HCT116 (cell line): Measurements from ENCODE around the gene CCDC192. TPM values are rescaled to one million over a fixed set of nuclear protein-coding genes. Genes with fewer than 3 reads are reported as not detected.

Experiments
- ATAC-seq: fragments of 200-7000 bp; cut with Tn5 transposase; 2 replicates; pipeline ENCODE4 v1.9.1; 2020; ENCODE audit warnings: mild to moderate bottlenecking, moderate library complexity
- BruUV-seq: library from RNA; stranded (reverse); fragments of 400-500 nt; replicated peaks from 2 replicates; lab custom pipeline; 2021; lab: Mats Ljungman, UMichigan
- CTCF ChIA-PET: fragments of 300-600 bp; sonication (Branson Sonifier 250); formaldehyde crosslinking; loops from one replicate; lab custom pipeline; 2021; ENCODE audit warnings: antibody characterized with exemption; lab: Charles Lee
- POLR2A ChIA-PET: fragments of 300-600, 350-600 bp; sonication (Branson Sonifier 250); formaldehyde crosslinking; loops from one replicate; lab custom pipeline; 2021; ENCODE audit warnings: antibody characterized with exemption; lab: Charles Lee
- RAD21 ChIA-PET, 2 experiments: fragments of 300-600 bp; sonication (Branson Sonifier 250); formaldehyde crosslinking; loops; one replicate each; lab custom pipeline; 2023; ENCODE audit warnings: low total read pairs in 2 of 2; ENCODE audit not compliant: uncharacterized antibody in 2 of 2, unreplicated experiment in 2 of 2, low non-redundant PET in 1 of 2; lab: Charles Lee
- DNase-seq: peaks from one replicate; pipeline ENCODE4 v3.0.0-alpha.2; 2010; ENCODE audit warnings: low read depth, low spot score
- H2AFZ ChIP-seq: fragments of 200-600 bp; shearing (Covaris generic), sonication (generic); 2 replicates; pipeline ENCODE4 v1.6.1; 2017; ENCODE audit warnings: low read depth, mixed run types, mixed read lengths, antibody characterized with exemption, low read length; ENCODE audit not compliant: poor library complexity, severe bottlenecking
- H3K27ac ChIP-seq: 2 replicates; pipeline ENCODE4 v1.5.1; 2012; ENCODE audit warnings: low read depth, low read length
- H3K27me3 ChIP-seq: fragments of 200-600 bp; sonication (generic); 2 replicates; pipeline ENCODE4 v1.6.1; 2016; ENCODE audit warnings: mixed run types, low read length, mixed read lengths; ENCODE audit not compliant: insufficient read depth
- H3K36me3 ChIP-seq, 2 experiments: fragments of 200-500 bp in 1 of 2; fragments of 200-600 bp in 1 of 2; sonication (Bioruptor generic) in 1 of 2; sonication (generic) in 1 of 2; 2 replicates each; pipeline versions ENCODE4 v1.5.1 to v1.6.1; 2014 to 2016; ENCODE audit warnings: low read length in 2 of 2, inconsistent platforms in 1 of 2, mixed read lengths in 1 of 2, mixed run types in 1 of 2; ENCODE audit not compliant: insufficient read depth in 2 of 2, control insufficient read depth in 1 of 2
- H3K4me1 ChIP-seq, 2 experiments: fragments of 200-600 bp in 1 of 2; sonication (generic) in 1 of 2; 2 replicates each; pipeline versions ENCODE4 v1.5.1 to v1.6.1; 2012 to 2017; ENCODE audit warnings: low read length in 2 of 2, inconsistent platforms in 1 of 2, mild to moderate bottlenecking in 1 of 2, mixed read lengths in 1 of 2, mixed run types in 1 of 2, moderate library complexity in 1 of 2; ENCODE audit not compliant: insufficient read depth in 2 of 2, control insufficient read depth in 1 of 2
- H3K4me2 ChIP-seq: fragments of 200-600 bp; sonication (generic); 2 replicates; pipeline ENCODE4 v1.6.1; 2017; ENCODE audit warnings: mixed run types, low read length, mixed read lengths
- H3K4me3 ChIP-seq, 2 experiments: fragments of 200-600 bp in 1 of 2; sonication (generic) in 1 of 2; replicated peaks in 1 of 2; 2 replicates each; pipeline ENCODE4 v1.5.1; 2011 to 2016; ENCODE audit warnings: low read length in 2 of 2, control low read depth in 1 of 2, low read depth in 1 of 2, mild to moderate bottlenecking in 1 of 2, mixed read lengths in 1 of 2, mixed run types in 1 of 2
- H3K79me2 ChIP-seq: fragments of 200-600 bp; sonication (generic); 2 replicates; pipeline ENCODE4 v1.6.1; 2017; ENCODE audit warnings: mild to moderate bottlenecking, mixed run types, low read length, moderate library complexity, mixed read lengths; ENCODE audit not compliant: insufficient read depth
- H3K9ac ChIP-seq: fragments of 200-600 bp; sonication (generic); 2 replicates; pipeline ENCODE4 v1.6.1; 2016; ENCODE audit warnings: low read length, mixed read lengths
- H3K9me2 ChIP-seq: fragments of 200-600 bp; sonication (generic), shearing (Covaris generic); 2 replicates; pipeline ENCODE4 v1.6.1; 2017; ENCODE audit warnings: mixed run types, mild to moderate bottlenecking, moderate library complexity; ENCODE audit not compliant: insufficient read depth
- H3K9me3 ChIP-seq, 2 experiments: fragments of 200-500 bp in 1 of 2; fragments of 200-600 bp in 1 of 2; sonication (Bioruptor generic) in 1 of 2; sonication (generic) in 1 of 2; 2 replicates each; pipeline ENCODE4 v1.6.1; 2014 to 2017; ENCODE audit warnings: low read length in 2 of 2, mixed read lengths in 2 of 2, inconsistent platforms in 1 of 2, low read depth in 1 of 2, mild to moderate bottlenecking in 1 of 2, mixed run types in 1 of 2, moderate library complexity in 1 of 2; ENCODE audit not compliant: control insufficient read depth in 1 of 2, insufficient read depth in 1 of 2
- H4K20me1 ChIP-seq: fragments of 200-600 bp; sonication (generic), shearing (Covaris generic); 2 replicates; pipeline ENCODE4 v1.6.1; 2017; ENCODE audit warnings: mixed run types, mild to moderate bottlenecking, moderate library complexity; ENCODE audit not compliant: insufficient read depth
- FOSL1 ChIP-seq: IDR thresholded peaks from 2 replicates; pipeline ENCODE4 v1.6.1; 2012; ENCODE audit warnings: low read depth
- MAX ChIP-seq: IDR thresholded peaks from 2 replicates; pipeline ENCODE4 v1.6.1; 2012
- POLR2A ChIP-seq: IDR thresholded peaks from 2 replicates; pipeline ENCODE4 v1.7.0; 2011; ENCODE audit warnings: borderline replicate concordance; ENCODE audit not compliant: insufficient read depth, insufficient read length; ENCODE audit errors: extremely low read depth
- RAD21 ChIP-seq: IDR thresholded peaks from 2 replicates; pipeline ENCODE4 v1.6.1; 2012; ENCODE audit warnings: low read depth, mild to moderate bottlenecking
- SIN3A ChIP-seq: IDR thresholded peaks from 2 replicates; pipeline ENCODE4 v1.6.1; 2012; ENCODE audit warnings: low read depth
- TCF7L2 ChIP-seq: IDR thresholded peaks from 2 replicates; pipeline ENCODE4 v1.7.0; 2011; ENCODE audit warnings: borderline replicate concordance, inconsistent platforms; ENCODE audit not compliant: insufficient read depth, insufficient read length; ENCODE audit errors: extremely low read depth
- ZBTB33 ChIP-seq: IDR thresholded peaks from 2 replicates; pipeline ENCODE4 v1.6.1; 2011; ENCODE audit warnings: mild to moderate bottlenecking, low read length, moderate library complexity; ENCODE audit not compliant: insufficient replicate concordance; ENCODE audit errors: extremely low read depth
- ZFX ChIP-seq: fragments of 450-650 bp; IDR thresholded peaks from 2 replicates; pipeline ENCODE4 v1.6.1; 2017
- intact Hi-C: fragments of 100-400 bp; cut with micrococcal nuclease; formaldehyde crosslinking; loops from 2 replicates; pipeline ENCODE4 v1.10.0; 2022
- total RNA-seq: library from RNA; stranded (reverse); gene quantifications from one replicate; pipeline ENCODE4 v1.2.1, GENCODE V29; 2021; ENCODE audit not compliant: unreplicated experiment

The CCDC192 gene
- total RNA-seq, 1 experiment from 2014 or later, result not detected

GRCh38 chr5:127856292-127856691 is 153.1 kb downstream of the CCDC192 start:
- no peak overlapping the region for H3K4me2 ChIP-seq
- H2AFZ ChIP-seq, result no peak overlapping the region
- ATAC-seq, result no peak
- no peak overlapping the region for H3K4me3 ChIP-seq
- ChIA-PET POLR2A (no interaction called here), CTCF (no interaction called here), RAD21 (no interaction called here)
- no peaks in the 10 kb centered on the region for H3K9me3 ChIP-seq
- BruUV-seq, result no TSS peak
- no peaks in the 10 kb centered on the region for H3K79me2 ChIP-seq
- H4K20me1 ChIP-seq, result no peaks in the 10 kb centered on the region
- no peak overlapping the region for H3K9ac ChIP-seq
- no peaks in the 10 kb centered on the region for H3K36me3 ChIP-seq
- no peak overlapping the region for H3K27ac ChIP-seq
- H3K27me3 ChIP-seq, result no peaks in the 10 kb centered on the region
- H3K4me1 ChIP-seq, result no peaks in the 10 kb centered on the region
- no peaks in the 10 kb centered on the region for H3K9me2 ChIP-seq
- TF ChIP-seq SIN3A, result no peak
- no peak for TF ChIP-seq POLR2A
- TF ChIP-seq RAD21, result no peak
- no peak for DNase-seq
- intact Hi-C loops, result no loop called here

- TF ChIP-seq FOSL1 (no peak), ZFX (no peak), ZBTB33 (no peak), MAX (no peak), TCF7L2 (no peak)
- intact Hi-C loops, result no loop called here
- ChIA-PET RAD21 (no interaction called here), POLR2A (no interaction called here), CTCF (no interaction called here)
- ATAC-seq (no peak), DNase-seq (no peak)
- Histone ChIP-seq H3K36me3 (no peaks in the 10 kb centered on the region), H3K9me3 (no peaks in the 10 kb centered on the region), H3K9ac (no peak overlapping the region), H4K20me1 (no peaks in the 10 kb centered on the region), H3K27ac (no peak overlapping the region), H3K4me1 (no peaks in the 10 kb centered on the region), H3K27me3 (no peaks in the 10 kb centered on the region), H3K4me3 (no peak overlapping the region), H3K79me2 (no peaks in the 10 kb centered on the region), H3K9me2 (no peaks in the 10 kb centered on the region), H2AFZ (no peak overlapping the region), H3K4me2 (no peak overlapping the region)
- BruUV-seq, result no TSS peak
Observed at GRCh38 chr5:127858116-127858784, 155.1 kb downstream of the CCDC192 start.
